Forelimb muscle (tissue), 1 donor: Measurements from ENCODE around the gene ZNF688. TPM values are rescaled to one million over a fixed set of nuclear protein-coding genes. Genes with fewer than 3 reads are reported as not detected.

Experiments
- DNase-seq: peaks from one replicate; pipeline ENCODE4 v3.0.0-alpha.2; 2013; ENCODE audit warnings: low read depth
- polyA plus RNA-seq: library from polyadenylated mRNA; unstranded; fragments of 120-200 nt; gene quantifications from one replicate; pipeline ENCODE4 v1.2.1, GENCODE V29; 2013; ENCODE audit not compliant: insufficient read length

Gene ZNF688
- polyA plus RNA-seq, 1 donor: 9.7 TPM

DNA sequence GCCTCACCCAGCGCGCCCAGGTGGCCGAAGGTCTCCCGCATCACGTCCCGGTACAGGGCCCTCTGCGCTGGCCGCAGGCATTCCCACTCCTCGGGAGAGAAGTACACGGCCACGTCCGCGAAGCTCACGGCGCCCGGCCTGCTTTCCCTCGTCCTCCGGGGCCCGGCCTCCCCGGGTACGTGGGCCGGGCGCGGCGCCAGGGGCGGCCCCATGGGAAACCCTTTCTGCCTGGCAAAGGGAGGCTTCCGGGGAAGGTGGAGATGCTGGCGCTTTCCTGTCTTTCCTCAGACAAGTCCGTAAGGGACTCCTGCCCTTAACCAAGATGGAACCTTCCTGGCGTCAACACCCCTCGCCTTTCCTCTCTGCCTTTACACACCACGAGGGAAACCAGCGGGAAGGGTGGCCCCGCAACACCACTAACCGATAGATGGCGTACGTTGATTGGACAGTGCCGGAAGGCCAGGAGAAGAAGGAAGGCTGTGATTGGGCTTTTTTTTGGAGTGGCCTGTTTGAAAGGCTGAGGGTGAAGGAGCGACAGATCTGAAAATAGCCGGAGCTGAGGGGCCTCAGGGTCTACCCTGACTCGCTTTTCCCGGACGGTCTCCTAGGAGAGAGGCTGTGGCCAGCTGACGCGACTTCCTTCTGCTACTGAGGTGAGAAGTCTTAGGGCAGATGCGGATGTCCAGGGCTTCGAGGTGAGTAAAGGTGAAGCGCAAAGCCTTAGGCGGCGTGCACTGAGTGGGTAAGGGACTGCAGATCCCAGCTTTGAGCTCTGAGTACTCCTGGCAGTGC is 14.1 kb upstream of the ZNF688 start, which contains the start of gene ZNF785:
Gene ZNF785 (minus strand): TSS at position 298 of the 792 bp plus-strand sequence. CDS start 86 bp downstream, at position 212.
- DNase-seq: peak; percentile 98

DNA sequence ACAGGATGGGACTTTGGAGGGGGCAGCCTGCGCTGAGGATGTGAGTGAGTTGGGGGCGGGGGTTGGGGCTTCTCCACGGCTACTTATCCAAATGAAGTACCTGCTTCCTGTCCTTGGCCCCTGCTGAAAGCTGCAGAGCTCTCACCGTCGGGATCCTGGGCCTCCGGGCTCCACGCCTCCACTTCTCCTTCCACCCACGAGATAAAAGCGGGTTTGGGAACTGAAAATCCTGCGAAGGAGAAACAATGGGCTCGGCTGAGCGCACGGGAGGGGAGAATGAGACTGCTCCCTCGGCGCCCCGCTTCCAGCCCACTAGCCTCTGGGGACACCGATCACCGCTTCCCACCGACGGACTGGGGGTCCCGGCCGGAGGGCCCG is 13.5 kb upstream of the ZNF688 start:
- no peak for DNase-seq

GRCh38 chr16:30582611-30583340 is 11.3 kb upstream of the ZNF688 start:
- DNase-seq: no peak

DNA sequence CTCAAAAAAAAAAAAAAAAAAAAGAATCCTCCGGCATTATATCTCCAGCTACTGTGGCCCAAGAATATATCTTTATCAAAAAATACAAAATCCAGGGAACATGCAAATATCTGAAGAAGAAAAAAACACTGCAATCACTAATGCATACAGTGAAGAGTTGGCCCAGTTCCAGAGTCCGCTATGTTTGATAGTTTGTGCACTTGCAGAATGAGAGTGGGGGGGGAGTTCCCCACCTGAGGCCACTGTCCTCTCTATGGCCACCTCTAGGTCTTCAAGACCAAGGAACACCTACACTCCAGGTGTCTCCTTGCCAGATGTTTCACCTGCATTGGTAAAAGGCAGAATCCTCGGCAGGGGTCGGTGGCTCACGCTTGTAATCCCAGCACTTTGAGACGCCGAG is 9.9 kb upstream of the ZNF688 start:
- DNase-seq: no peak

GRCh38 chr16:30574678-30575077 is 3.2 kb upstream of the ZNF688 start:
- no peak for DNase-seq

DNA sequence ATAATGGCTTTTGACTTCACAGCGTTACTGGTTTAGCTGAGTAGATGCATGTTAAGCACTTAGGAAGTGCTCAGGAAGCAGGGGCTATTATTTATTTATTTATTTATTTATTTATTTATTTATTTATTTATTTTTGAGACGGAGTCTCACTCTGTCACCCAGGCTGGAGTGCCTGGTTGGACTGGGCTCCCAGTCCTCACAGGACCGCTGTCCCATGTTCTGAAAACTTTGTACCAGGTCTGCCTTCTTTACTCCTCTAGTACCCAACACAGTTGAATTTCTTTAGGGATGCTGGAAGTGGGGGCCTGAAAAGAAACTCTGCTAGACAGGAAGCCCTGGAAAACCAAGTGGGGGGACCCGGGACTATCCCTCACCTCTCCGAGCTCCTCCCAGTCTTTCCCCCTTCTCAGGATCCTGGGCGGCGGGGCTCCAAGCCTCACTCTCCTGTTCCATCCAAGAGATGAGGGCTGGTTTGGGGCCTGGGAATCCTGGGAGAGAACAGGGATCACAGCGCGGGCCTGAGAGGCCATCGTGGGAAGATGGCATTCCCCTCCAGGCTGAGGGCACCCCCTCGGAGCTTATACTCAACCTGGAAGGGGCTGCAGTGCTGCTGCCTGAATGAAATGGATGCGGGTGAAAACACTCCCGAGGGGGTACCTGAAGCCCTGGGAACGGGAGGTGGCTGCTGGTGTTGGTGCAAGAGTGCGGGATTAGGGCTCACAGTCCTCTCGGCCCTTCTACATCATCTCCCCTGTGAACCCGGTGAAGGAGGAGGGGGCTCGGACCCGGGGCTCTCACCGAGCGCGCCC is 674 bp downstream of the ZNF688 start:
- DNase-seq: no peak

GRCh38 chr16:30569746-30570635 is 1.5 kb downstream of the ZNF688 start:
- no peak for DNase-seq

GRCh38 chr16:30569281-30569680 is 2.2 kb downstream of the ZNF688 start:
- no peak for DNase-seq

DNA sequence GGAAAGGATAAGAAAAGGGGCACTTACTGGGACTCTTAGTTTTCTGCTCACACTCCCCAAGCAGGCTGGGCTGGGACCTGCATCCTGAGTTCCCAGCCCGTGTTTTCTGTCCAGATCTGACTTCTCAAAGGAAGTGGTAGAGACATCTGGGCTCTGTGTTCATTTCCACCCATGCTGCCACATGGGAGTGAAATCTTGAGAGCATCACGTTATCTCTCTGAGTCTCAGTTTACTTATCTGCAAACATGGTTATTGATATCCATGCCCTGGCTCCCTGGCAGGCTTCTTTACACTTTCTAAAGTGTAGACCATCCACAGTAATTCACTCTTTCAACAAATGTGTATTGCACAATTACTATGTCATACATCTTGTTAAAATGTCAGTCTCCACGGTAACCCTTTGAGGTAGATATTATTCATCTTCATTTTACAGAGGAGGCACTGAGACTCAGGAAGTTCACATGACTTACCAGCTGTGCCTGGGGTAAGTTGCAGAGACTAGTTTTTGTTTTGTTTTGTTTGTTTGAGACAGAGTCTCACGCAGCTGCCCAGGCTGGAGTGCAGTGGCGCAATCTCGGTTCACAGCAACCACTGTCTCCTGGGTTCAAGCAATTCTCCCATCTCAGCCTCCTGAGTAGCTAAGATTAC is 3.4 kb downstream of the ZNF688 start:
- DNase-seq: no peak

- DNase-seq: no peak
Measured at GRCh38 chr16:30567160-30567990, 4.1 kb downstream of the ZNF688 start.

- DNase-seq: no peak
Measured at GRCh38 chr16:30566531-30566930, 5.0 kb downstream of the ZNF688 start.

DNA sequence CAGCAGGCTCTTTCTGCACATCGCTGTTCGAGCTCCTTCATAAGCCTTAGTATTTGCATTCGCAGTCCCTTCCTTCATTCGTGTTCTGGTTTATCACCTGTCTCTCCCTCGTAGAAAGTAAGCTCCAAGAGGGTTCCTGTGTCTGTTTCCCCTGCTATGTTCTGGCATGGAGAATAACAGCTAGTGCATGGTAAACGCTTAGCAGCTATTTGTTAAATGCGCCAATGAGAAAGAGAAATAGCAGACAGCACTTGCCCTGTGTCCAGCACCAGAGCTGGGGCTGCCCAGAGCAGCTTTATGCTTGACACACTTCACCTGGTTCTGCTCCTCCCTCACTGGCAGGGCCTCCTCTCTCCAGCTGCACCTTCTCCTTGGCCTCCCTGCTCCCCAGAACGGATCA is 5.5 kb downstream of the ZNF688 start:
- DNase-seq: no peak

GRCh38 chr16:30565526-30565925 is 6.0 kb downstream of the ZNF688 start:
- no peak for DNase-seq

- no peak for DNase-seq
Measured at GRCh38 chr16:30562021-30562420, 9.5 kb downstream of the ZNF688 start.

- no peak for DNase-seq
Measured at GRCh38 chr16:30561089-30561816, 10.3 kb downstream of the ZNF688 start.

DNA sequence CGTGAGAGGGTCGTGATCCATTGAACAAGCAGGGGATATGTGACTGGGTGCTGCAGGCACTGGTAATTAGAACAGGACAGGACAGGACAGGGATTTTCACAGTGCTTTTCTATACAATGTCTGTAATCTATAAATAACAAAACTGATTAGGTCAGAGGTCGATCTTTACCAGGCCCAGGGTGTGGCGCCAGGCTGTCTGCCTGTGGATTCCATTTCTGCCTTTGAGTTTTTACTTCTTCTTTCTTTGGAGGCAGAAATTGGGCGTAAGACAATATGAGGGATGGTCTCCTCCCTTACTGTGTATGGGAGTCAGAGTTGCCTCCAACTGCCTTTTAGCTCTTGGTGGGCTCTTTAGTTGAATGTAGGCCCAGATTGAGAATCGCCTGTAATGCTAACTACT is 11.8 kb downstream of the ZNF688 start:
- DNase-seq: no peak

GRCh38 chr16:30558789-30559377 is 12.6 kb downstream of the ZNF688 start:
- DNase-seq: no peak

DNA sequence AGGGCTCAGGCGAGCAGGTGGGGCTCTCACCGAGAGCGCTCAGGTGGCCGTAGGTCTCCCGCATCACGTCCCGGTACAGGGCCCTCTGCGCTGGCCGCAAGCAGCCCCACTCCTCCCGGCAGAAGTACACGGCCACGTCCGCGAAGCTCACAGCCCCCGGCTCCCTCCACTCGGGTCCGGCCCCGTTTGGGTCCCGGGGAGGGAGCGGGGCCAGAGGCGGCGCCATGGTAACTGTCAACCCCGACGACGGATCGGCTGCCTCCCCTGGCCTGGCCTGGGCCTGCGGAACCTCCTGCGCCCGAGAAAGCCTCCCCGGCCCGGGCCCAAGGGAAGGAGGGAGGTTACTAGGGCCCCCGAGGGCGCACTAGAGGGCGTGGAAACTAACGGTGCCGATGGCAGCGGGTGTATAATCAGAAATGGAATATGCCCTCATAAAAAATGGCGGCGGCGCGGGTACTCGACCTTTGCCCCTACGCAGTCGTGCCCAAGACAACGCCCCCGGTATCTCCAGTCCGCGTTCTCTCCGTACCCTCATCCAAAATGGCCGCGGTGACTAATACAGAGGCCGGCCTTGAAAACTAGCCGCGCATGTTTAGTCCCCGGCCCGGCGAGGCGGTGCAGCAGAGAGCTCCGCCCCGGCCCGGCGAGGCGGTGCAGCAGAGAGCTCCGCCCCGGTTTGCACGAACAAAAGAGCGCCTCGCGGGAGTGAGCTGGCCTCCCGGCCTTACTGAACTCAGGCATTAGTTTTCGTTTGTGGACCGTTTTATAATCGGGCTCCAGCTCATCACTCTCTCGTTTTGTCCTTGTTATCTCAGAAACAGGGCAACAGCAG is 13.3 kb downstream of the ZNF688 start, which contains the start of gene ZNF764:
Gene ZNF764 (minus strand): TSS at position 418 of the 832 bp plus-strand sequence. CDS start 192 bp downstream, at position 226.
- DNase-seq: peak; percentile 86
